Smooth muscle cell (in vitro differentiated cells): ENCODE data around the gene RARG. TPM values are rescaled to one million over a fixed set of nuclear protein-coding genes. Genes with fewer than 3 reads are reported as not detected.
A peak's percentile ranks its signal among the peaks of the same experiment; 100 is the strongest.

Experiments used
- DNase-seq: peaks from one replicate; lab custom pipeline; 2025; ENCODE audit not compliant: unreplicated experiment; lab: John Stamatoyannopoulos, UW
- H2AFZ ChIP-seq: fragments of 200-600 bp; sonication (generic); 2 replicates; pipeline ENCODE4 v1.6.0; 2016; ENCODE audit warnings: antibody characterized with exemption, low read depth, mild to moderate bottlenecking
- H3F3A ChIP-seq: fragments of 200-600 bp; sonication (generic); 2 replicates; pipeline ENCODE4 v1.6.0; 2017; ENCODE audit warnings: antibody characterized with exemption, low read depth
- H3K27ac ChIP-seq: fragments of 200-600 bp; sonication (generic); 2 replicates; pipeline ENCODE4 v1.5.1; 2016; ENCODE audit warnings: low read depth, mild to moderate bottlenecking
- H3K27me3 ChIP-seq: fragments of 200-600 bp; sonication (generic); 2 replicates; pipeline ENCODE4 v1.6.1; 2016; ENCODE audit warnings: low read depth, mild to moderate bottlenecking
- H3K36me3 ChIP-seq: fragments of 200-600 bp; sonication (generic); 2 replicates; pipeline ENCODE4 v1.5.1; 2016; ENCODE audit warnings: low read depth
- H3K4me1 ChIP-seq: fragments of 200-600 bp; sonication (generic); 2 replicates; pipeline ENCODE4 v1.5.1; 2016; ENCODE audit warnings: low read depth
- H3K4me2 ChIP-seq: fragments of 200-600 bp; sonication (generic); 2 replicates; pipeline ENCODE4 v1.6.0; 2016; ENCODE audit warnings: mild to moderate bottlenecking
- H3K4me3 ChIP-seq: fragments of 200-600 bp; sonication (generic); 2 replicates; pipeline ENCODE4 v1.5.1; 2016; ENCODE audit warnings: mild to moderate bottlenecking
- H3K79me2 ChIP-seq: fragments of 200-600 bp; sonication (generic); 2 replicates; pipeline ENCODE4 v1.6.0; 2016; ENCODE audit warnings: low read depth, mild to moderate bottlenecking
- H3K9ac ChIP-seq: fragments of 200-600 bp; sonication (generic); 2 replicates; pipeline ENCODE4 v1.6.0; 2016; ENCODE audit warnings: low read depth
- H3K9me3 ChIP-seq: fragments of 200-600 bp; sonication (generic); replicated peaks from 2 replicates; pipeline ENCODE4 v1.5.1; 2016; ENCODE audit warnings: low read depth
- H4K20me1 ChIP-seq: fragments of 200-600 bp; sonication (generic); 2 replicates; pipeline ENCODE4 v1.6.0; 2016; ENCODE audit warnings: low read depth
- CTCF ChIP-seq: fragments of 200-600 bp; sonication (generic); IDR thresholded peaks from 2 replicates; pipeline ENCODE4 v1.5.1; 2017; ENCODE audit warnings: borderline replicate concordance, mild to moderate bottlenecking, antibody characterized with exemption; ENCODE audit not compliant: insufficient read depth, poor library complexity, severe bottlenecking
- WGBS: methylation state at CpG from one replicate; pipeline ENCODE4 v1.1.7; 2016; ENCODE audit warnings: low lambda C conversion rate; 5-methylcytosine and 5-hydroxymethylcytosine counted together
- polyA plus RNA-seq: library from polyadenylated mRNA; unstranded; fragments of >200 nt; fragmentation: Nextera tagmentation; extraction: Ambion mirVana; gene quantifications from 2 replicates; pipeline ENCODE4 v1.2.1, GENCODE V29; 2016
- total RNA-seq: library from RNA; depleted of rRNA; stranded (reverse); fragments of >200 nt; gene quantifications from 2 replicates; pipeline ENCODE4 v1.2.3, GENCODE V29; 2014

The RARG gene
- total and polyA plus RNA-seq, 2 experiments from 2014 or later = 21.8 to 32.9 TPM

GRCh38 chr12:53235742-53236442, 3.9 kb upstream of the RARG start:
- no peak overlapping the region for H2AFZ ChIP-seq
- peaks cover 34% of the 10 kb centered on the region for H3K4me1 ChIP-seq
- no peaks in the 10 kb centered on the region for H4K20me1 ChIP-seq
- WGBS = 55% methylated on average over 9 of the region's 9 CpGs
- no peak overlapping the region for H3K9ac ChIP-seq
- H3K27ac ChIP-seq = no peak overlapping the region
- no peak for DNase-seq
- no peaks in the 10 kb centered on the region for H3K36me3 ChIP-seq
- no peak overlapping the region for H3K4me2 ChIP-seq
- no peaks in the 10 kb centered on the region for H3K9me3 ChIP-seq
- H3K79me2 ChIP-seq = peaks cover 5% of the 10 kb centered on the region
- no peak for TF ChIP-seq CTCF
- H3F3A ChIP-seq = no peaks in the 10 kb centered on the region
- H3K27me3 ChIP-seq = no peaks in the 10 kb centered on the region
- H3K4me3 ChIP-seq = no peak overlapping the region

- DNase-seq = no peak
- no peaks in the 10 kb centered on the region for H3F3A ChIP-seq
- no peak overlapping the region for H3K27ac ChIP-seq
Measured at GRCh38 chr12:53235164-53235563, 3.2 kb upstream of the RARG start.

DNA sequence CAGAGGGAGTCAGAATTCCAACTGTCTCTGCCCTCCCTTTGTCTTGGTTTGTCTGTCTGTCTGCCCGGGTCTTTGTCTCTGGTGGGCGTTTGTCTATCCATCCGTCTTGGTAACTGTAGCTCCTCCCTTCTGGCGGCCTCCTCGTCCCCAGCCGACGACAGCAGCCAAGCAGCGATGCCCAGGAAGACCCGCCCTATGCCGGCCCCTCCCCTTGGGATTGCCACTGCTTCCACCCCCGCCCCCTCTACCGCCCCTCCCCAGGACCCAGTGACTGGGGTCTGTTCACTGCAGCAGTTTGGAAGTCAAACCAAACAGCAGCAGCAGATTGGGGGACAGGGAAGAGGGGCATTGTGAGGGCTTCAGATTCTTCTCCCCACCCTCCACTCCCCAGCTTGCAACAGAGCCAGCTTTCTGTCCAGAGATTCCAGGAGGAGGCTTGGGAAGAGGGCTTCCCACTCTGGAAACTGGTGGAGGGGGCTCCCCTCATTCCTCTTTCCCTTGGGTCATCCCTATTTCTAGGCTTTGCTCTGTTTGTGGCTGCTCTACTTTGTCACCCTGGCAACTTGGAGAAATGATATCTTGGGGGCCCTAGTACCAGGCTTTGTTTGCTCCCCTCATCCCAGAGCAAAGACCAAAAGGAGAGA, 2.4 kb upstream of the RARG start:
- Histone ChIP-seq H3K4me3 (no peak overlapping the region), H3F3A (peaks cover 2% of the 10 kb centered on the region), H3K9me3 (no peaks in the 10 kb centered on the region), H3K36me3 (no peaks in the 10 kb centered on the region), H3K27me3 (no peaks in the 10 kb centered on the region), H3K27ac (no peak overlapping the region), H2AFZ (peak overlapping the region; percentile 23), H3K9ac (no peak overlapping the region), H3K4me1 (peaks cover 35% of the 10 kb centered on the region), H3K79me2 (peaks cover 7% of the 10 kb centered on the region), H4K20me1 (no peaks in the 10 kb centered on the region), H3K4me2 (peak overlapping the region; percentile 90)
- 4% methylated on average over 12 of the region's 12 CpGs for WGBS
- DNase-seq = no peak
- TF ChIP-seq CTCF = no peak

More at GRCh38 chr12:53235164-53235563, 3.2 kb upstream of the RARG start:
- Histone ChIP-seq H3K4me3 (no peak overlapping the region), H2AFZ (no peak overlapping the region), H3K9me3 (no peaks in the 10 kb centered on the region), H3K4me1 (peaks cover 35% of the 10 kb centered on the region), H3K27me3 (no peaks in the 10 kb centered on the region), H4K20me1 (no peaks in the 10 kb centered on the region), H3K36me3 (no peaks in the 10 kb centered on the region), H3K79me2 (peaks cover 7% of the 10 kb centered on the region), H3K9ac (no peak overlapping the region), H3K4me2 (no peak overlapping the region)
- no peak for TF ChIP-seq CTCF
- 78% methylated on average over 3 of the region's 3 CpGs for WGBS
